D721Med (cell line): Measurements from ENCODE around the gene BPI.
"Not testable (repeated sequence)": the region's sequence is repeated elsewhere in the genome, so short reads cannot be mapped to it uniquely, and the experiment has no call there.

ENCODE experiments used
- DNase-seq: peaks from one replicate; pipeline ENCODE4 v3.0.0; 2011; ENCODE audit warnings: low spot score; ENCODE audit not compliant: insufficient read length
- FAIRE-seq: peaks from 2 replicates; lab custom pipeline; 2011; peaks lifted over from hg19 to GRCh38; lab: Jason Lieb, UNC
- TF ChIP-seq, protein P1 (sequence below): IDR thresholded peaks from 2 replicates; pipeline ENCODE4 v1.5.1; 2012; ENCODE audit warnings: mild to moderate bottlenecking, control low read depth; ENCODE audit not compliant: insufficient read depth; ENCODE audit errors: missing control alignments

Gene BPI

DNA sequence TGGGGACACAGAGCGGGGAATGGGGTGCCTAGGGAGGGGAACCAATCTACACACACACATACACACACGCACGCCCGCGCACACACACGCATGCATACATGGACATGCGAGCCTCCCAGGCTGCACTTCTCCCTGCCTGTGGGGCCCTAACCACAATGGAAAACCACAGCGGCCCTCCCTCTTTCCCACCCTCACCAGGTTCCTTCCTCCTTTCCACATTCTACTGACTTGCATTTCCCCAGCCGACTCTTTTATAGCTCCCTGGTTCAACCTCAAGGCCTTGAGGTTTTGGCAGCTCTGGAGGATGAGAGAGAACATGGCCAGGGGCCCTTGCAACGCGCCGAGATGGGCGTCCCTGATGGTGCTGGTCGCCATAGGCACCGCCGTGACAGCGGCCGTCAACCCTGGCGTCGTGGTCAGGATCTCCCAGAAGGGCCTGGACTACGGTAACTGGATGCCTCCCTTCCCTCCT, at the start of gene BPI:
BPI (plus strand) TSS at position 249 of the 472 bp plus-strand sequence; CDS start at position 317, 68 bp downstream.
- TF ChIP-seq, protein P1, sequence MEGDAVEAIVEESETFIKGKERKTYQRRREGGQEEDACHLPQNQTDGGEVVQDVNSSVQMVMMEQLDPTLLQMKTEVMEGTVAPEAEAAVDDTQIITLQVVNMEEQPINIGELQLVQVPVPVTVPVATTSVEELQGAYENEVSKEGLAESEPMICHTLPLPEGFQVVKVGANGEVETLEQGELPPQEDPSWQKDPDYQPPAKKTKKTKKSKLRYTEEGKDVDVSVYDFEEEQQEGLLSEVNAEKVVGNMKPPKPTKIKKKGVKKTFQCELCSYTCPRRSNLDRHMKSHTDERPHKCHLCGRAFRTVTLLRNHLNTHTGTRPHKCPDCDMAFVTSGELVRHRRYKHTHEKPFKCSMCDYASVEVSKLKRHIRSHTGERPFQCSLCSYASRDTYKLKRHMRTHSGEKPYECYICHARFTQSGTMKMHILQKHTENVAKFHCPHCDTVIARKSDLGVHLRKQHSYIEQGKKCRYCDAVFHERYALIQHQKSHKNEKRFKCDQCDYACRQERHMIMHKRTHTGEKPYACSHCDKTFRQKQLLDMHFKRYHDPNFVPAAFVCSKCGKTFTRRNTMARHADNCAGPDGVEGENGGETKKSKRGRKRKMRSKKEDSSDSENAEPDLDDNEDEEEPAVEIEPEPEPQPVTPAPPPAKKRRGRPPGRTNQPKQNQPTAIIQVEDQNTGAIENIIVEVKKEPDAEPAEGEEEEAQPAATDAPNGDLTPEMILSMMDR = no peak
- no peak for DNase-seq
- no peak for FAIRE-seq

DNA sequence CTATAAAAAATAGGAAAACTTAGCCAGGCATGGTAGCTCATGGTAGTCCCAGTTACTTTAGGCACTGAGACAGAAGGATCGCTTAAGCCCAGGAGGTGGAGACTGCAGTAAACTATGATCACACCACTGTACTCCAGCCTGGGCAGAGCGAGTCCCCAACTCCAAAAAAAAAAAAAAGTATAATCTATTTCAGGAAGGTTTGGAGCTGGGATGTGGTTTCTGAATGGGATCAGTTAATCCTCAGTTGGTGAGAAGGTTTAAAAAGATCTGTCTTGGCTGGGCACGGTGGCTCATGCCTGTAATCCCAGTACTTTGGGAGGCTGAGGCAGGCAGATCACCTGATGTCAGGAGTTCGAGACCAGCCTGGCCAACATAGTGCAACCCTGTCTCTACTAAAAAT, 49.3 kb upstream of the BPI start:
- not testable (repeated sequence) for FAIRE-seq, DNase-seq

- DNase-seq (no peak), FAIRE-seq (no peak)
- TF ChIP-seq, protein P1 = no peak
These were observed 48.6 kb upstream of the BPI start for GRCh38 chr20:38255393-38255792.

DNA sequence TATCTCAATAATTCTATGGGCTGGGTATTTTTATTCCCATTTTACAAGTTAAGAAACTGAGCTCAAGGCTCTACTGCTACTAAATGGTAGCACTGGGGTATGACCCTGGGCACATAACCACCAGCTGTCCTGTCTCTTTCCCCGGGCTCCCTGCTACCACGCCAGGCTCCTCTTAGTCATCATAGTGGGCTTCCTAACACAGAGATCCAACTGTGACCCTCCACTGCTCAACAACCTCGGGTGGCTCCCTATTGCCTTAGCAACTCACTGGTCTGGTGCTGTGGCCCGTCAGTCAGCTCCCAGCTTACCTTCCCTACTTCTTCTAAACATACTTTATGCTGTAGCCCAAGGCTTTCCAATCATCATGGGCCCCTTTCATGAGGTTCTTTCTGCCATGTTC, 47.9 kb upstream of the BPI start:
- TF ChIP-seq, protein P1 = no peak
- DNase-seq (no peak), FAIRE-seq (no peak)

- TF ChIP-seq, protein P1 = no peak
- DNase-seq (no peak), FAIRE-seq (no peak)
These were observed 47.0 kb upstream of the BPI start for GRCh38 chr20:38256966-38257365.

DNA sequence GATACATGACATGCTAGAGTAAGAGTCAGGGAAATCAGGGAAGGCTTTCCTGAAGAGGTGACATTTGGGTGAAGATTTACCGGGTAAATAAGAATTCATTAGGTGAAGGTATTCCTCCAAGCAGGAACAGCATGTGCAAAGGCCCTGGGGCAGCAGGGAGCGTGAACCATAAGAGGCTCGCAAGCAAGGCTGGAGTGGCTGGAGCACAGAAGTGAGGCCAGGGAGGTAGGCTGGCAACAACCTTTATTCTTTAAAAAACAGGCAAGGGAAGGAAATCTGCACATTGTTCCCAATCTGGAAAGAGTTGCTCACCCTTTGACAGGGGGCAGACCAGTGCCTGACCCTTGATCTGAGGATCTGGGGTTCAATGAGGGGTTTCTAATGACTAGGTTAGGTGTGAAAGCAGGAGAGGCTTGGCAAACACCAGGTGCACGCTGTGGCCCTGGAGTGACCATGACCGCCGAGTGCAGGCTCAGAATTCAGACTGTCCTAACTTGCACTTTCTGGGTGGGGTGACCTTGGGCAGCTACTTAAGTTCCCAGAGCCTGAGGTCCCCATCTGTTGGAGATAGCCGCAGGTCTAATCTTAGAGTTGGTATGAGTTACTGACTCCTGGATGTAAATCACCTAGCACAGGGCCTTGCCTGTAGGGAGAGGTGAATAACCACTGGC, 45.3 kb upstream of the BPI start:
- no peak for DNase-seq
- TF ChIP-seq, protein P1 = no peak
- FAIRE-seq = no peak

DNA sequence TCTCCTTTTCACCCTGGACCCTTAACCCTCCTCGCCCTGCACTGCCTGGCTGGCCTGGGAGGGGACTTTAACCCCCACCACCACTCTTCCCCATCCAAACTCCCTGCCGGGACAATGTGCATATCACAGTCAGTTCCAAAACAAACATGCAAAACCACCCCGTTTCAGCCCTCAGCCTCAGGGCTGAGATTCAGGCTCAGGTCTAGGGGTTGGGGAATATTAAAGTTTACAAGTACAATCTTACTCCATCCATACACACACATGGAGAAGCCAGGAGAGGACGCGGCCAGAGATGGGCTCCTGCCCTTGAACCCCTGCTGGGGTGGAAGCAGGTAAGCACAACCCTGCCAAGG, 44.0 kb upstream of the BPI start:
- FAIRE-seq (no peak), DNase-seq (no peak)
- TF ChIP-seq, protein P1 = no peak
